GM12878 (cell line): ENCODE data around the gene BRINP2. TPM values are rescaled to one million over a fixed set of nuclear protein-coding genes. Genes with fewer than 3 reads are reported as not detected.

Source experiments
- ATAC-seq: fragments of 200-7000 bp; cut with Tn5 transposase; 3 replicates; pipeline ENCODE4 v1.9.1; 2020; ENCODE audit warnings: mild to moderate bottlenecking, moderate library complexity
- BruUV-seq: library from RNA; stranded (reverse); fragments of 400-500 nt; replicated peaks from 2 replicates; lab custom pipeline; 2021; lab: Mats Ljungman, UMichigan
- CTCF ChIA-PET: fragments of 300-600 bp; sonication (Branson Sonifier 250); formaldehyde crosslinking; extraction: SDS; loops from one replicate; lab custom pipeline; 2021; ENCODE audit warnings: inconsistent platforms; lab: Yijun Ruan, JAX
- POLR2A ChIA-PET: fragments of 350-600 bp; formaldehyde crosslinking; extraction: SDS; loops from one replicate; lab custom pipeline; 2021; ENCODE audit warnings: inconsistent platforms; lab: Charles Lee
- RAD21 ChIA-PET: fragments of 300-600 bp; sonication (Branson Sonifier 250); formaldehyde crosslinking; loops from one replicate; lab custom pipeline; 2023; ENCODE audit warnings: antibody characterized with exemption; ENCODE audit not compliant: unreplicated experiment; lab: Charles Lee
- SMC1A ChIA-PET: fragments of 300-600 bp; sonication (Branson Sonifier 250); formaldehyde crosslinking; loops from one replicate; lab custom pipeline; 2023; ENCODE audit not compliant: unreplicated experiment, uncharacterized antibody; lab: Charles Lee
- DNase-seq: peaks from one replicate; pipeline ENCODE4 v3.0.0-alpha.2; 2011; ENCODE audit warnings: low read depth, low spot score
- FAIRE-seq: peaks from 3 replicates; lab custom pipeline; 2011; peaks lifted over from hg19 to GRCh38; lab: Jason Lieb, UNC
- H2AFZ ChIP-seq: 2 replicates; pipeline ENCODE4 v1.6.0; 2011; ENCODE audit warnings: low read depth, low read length, control low read depth; ENCODE audit not compliant: control insufficient read depth
- H3K27ac ChIP-seq: 2 replicates; pipeline ENCODE4 v1.5.1; 2011; ENCODE audit warnings: control low read depth; ENCODE audit not compliant: control insufficient read depth, insufficient read depth
- H3K27me3 ChIP-seq, 2 experiments: replicated peaks in 1 of 2; 2 replicates each; pipeline versions ENCODE4 v1.6.0 to v1.6.1; 2011; ENCODE audit warnings: low read length in 1 of 2; ENCODE audit not compliant: control insufficient read depth in 2 of 2, insufficient read depth in 2 of 2
- H3K36me3 ChIP-seq, 2 experiments: 2 replicates each; pipeline ENCODE4 v1.5.1; 2011; ENCODE audit warnings: low read length in 1 of 2; ENCODE audit not compliant: control insufficient read depth in 2 of 2, insufficient read depth in 2 of 2
- H3K4me1 ChIP-seq: 2 replicates; pipeline ENCODE4 v1.6.1; 2011; ENCODE audit warnings: mild to moderate bottlenecking, low read length, moderate library complexity, mixed read lengths; ENCODE audit not compliant: control insufficient read depth, insufficient read depth
- H3K4me2 ChIP-seq: 2 replicates; pipeline ENCODE4 v1.6.0; 2011; ENCODE audit warnings: control low read depth; ENCODE audit not compliant: control insufficient read depth, insufficient read depth
- H3K4me3 ChIP-seq: fragments of 200-600 bp; sonication (generic); 2 replicates; pipeline ENCODE4 v1.5.1; 2016
- H3K79me2 ChIP-seq: 2 replicates; pipeline ENCODE4 v1.6.0; 2011; ENCODE audit warnings: low read length; ENCODE audit not compliant: control insufficient read depth, insufficient read depth
- H3K9ac ChIP-seq: 2 replicates; pipeline ENCODE4 v1.8.0; 2011; ENCODE audit warnings: low read length, control low read depth, mixed read lengths; ENCODE audit not compliant: control insufficient read depth, insufficient read depth
- H3K9me3 ChIP-seq: replicated peaks from 3 replicates; pipeline ENCODE4 v1.5.1; 2011; ENCODE audit warnings: mild to moderate bottlenecking, low read length; ENCODE audit not compliant: control insufficient read depth, insufficient read depth
- H4K20me1 ChIP-seq: 2 replicates; pipeline ENCODE4 v1.6.0; 2011; ENCODE audit not compliant: control insufficient read depth, insufficient read depth
- BHLHE40 ChIP-seq, 2 experiments: fragments of 450-650 bp in 1 of 2; IDR thresholded peaks; 2 replicates each; pipeline ENCODE4 v1.6.1; 2011 to 2017; ENCODE audit warnings: low read depth in 2 of 2, borderline replicate concordance in 1 of 2, improper control_type of control experiment in 1 of 2, low read length in 1 of 2, mild to moderate bottlenecking in 1 of 2
- BMI1 ChIP-seq: fragments of 450-650 bp; IDR thresholded peaks from 2 replicates; pipeline ENCODE4 v1.6.1; 2016; ENCODE audit warnings: mild to moderate bottlenecking, moderate library complexity, borderline replicate concordance
- EGR1 ChIP-seq, 2 experiments: IDR thresholded peaks; 1 replicate in 1 of 2; 2 replicates in 1 of 2; pipeline ENCODE4 v1.6.1; 2011 to 2012; ENCODE audit warnings: low read depth in 2 of 2, low read length in 2 of 2, borderline replicate concordance in 1 of 2, mild to moderate bottlenecking in 1 of 2, moderate library complexity in 1 of 2
- HDAC2 ChIP-seq: fragments of 200-600 bp; sonication (generic); IDR thresholded peaks from 2 replicates; pipeline ENCODE4 v1.6.1; 2017
- MEF2A ChIP-seq: IDR thresholded peaks from 2 replicates; pipeline ENCODE4 v1.6.1; 2011; ENCODE audit warnings: low read depth, mild to moderate bottlenecking, low read length, moderate library complexity; ENCODE audit not compliant: insufficient read depth
- NBN ChIP-seq: fragments of 450-650 bp; IDR thresholded peaks from 2 replicates; pipeline ENCODE4 v1.6.1; 2016
- POLR2A ChIP-seq: IDR thresholded peaks from 2 replicates; pipeline ENCODE4 v1.6.1; 2011; ENCODE audit warnings: low read depth, mild to moderate bottlenecking, low read length
- RAD51 ChIP-seq: fragments of 450-650 bp; IDR thresholded peaks from 2 replicates; pipeline ENCODE4 v1.6.1; 2016; ENCODE audit warnings: moderate library complexity, mild to moderate bottlenecking, inconsistent platforms
- RBBP5 ChIP-seq: fragments of 200-600 bp; sonication (generic); conservative IDR thresholded peaks from 2 replicates; pipeline ENCODE4 v1.6.1; 2016
- SIX5 ChIP-seq: IDR thresholded peaks from 2 replicates; pipeline ENCODE4 v1.6.1; 2011; ENCODE audit warnings: mild to moderate bottlenecking, low read depth, low read length, moderate library complexity; ENCODE audit not compliant: severe bottlenecking
- SMAD5 ChIP-seq: IDR thresholded peaks from 2 replicates; pipeline ENCODE4 v1.6.1; 2016; ENCODE audit warnings: antibody characterized with exemption, low read depth
- WRNIP1 ChIP-seq: IDR thresholded peaks from 2 replicates; pipeline ENCODE4 v1.6.1; 2011; ENCODE audit warnings: low read depth, low read length, improper control_type of control experiment, borderline replicate concordance
- YY1 ChIP-seq: IDR thresholded peaks from 2 replicates; pipeline ENCODE4 v1.6.1; 2011; ENCODE audit warnings: low read depth, mild to moderate bottlenecking, low read length
- WGBS: methylation state at CpG from one replicate; pipeline ENCODE4 v1.1.6; 2016; ENCODE audit warnings: low lambda C conversion rate; ENCODE audit not compliant: insufficient replicate concordance, insufficient coverage; ENCODE audit errors: missing lambda C conversion rate; 5-methylcytosine and 5-hydroxymethylcytosine counted together
- in situ Hi-C: fragments of 300-500 bp; cut with MboI; formaldehyde crosslinking; loops from 9 replicates; pipeline ENCODE4 v1.14.3; 2018; ENCODE audit warnings: mixed read lengths
- intact Hi-C: fragments of 100-400 bp; cut with micrococcal nuclease; formaldehyde crosslinking; loops from one replicate; pipeline ENCODE4 v1.14.2; 2022; ENCODE audit not compliant: unreplicated experiment
- polyA plus RNA-seq, 11 experiments: library from polyadenylated mRNA; depleted of rRNA in 4 of 11; unstranded in 6 of 11; stranded (reverse) in 5 of 11; fragments of >200 nt; fragmentation: Nextera tagmentation in 4 of 11; fragmentation: Illumina TruSeq in 1 of 11; extraction: Ambion mirVana in 4 of 11; extraction: Trizol in 1 of 11; gene quantifications; 1 replicate in 1 of 11; 2 replicates in 10 of 11; pipeline versions ENCODE4 v1.2.1 to v1.2.3, GENCODE V29; 2011 to 2016; ENCODE audit warnings: inconsistent platforms in 2 of 11, missing spikeins in 2 of 11, low read depth in 1 of 11
- total RNA-seq, 4 experiments: library from RNA; depleted of rRNA in 3 of 4; stranded (reverse); fragments of >200 nt in 3 of 4; fragmentation: Illumina TruSeq in 1 of 4; extraction: Trizol in 1 of 4; gene quantifications; 2 replicates each; pipeline versions ENCODE4 v1.2.1 to v1.2.3, GENCODE V29; 2013 to 2021
- TF ChIP-seq, protein P1 (sequence below): fragments of 450-650 bp; IDR thresholded peaks from 2 replicates; pipeline ENCODE4 v1.6.1; 2016; ENCODE audit warnings: mild to moderate bottlenecking
- TF ChIP-seq, protein P2 (sequence below): fragments of 450-650 bp; IDR thresholded peaks from 2 replicates; pipeline ENCODE4 v1.6.1; 2017; ENCODE audit warnings: borderline replicate concordance

The BRINP2 gene
- total and polyA plus RNA-seq, 10 of the 15 experiments (the other 5 are each of a cell fraction or from before 2014, with no cell fraction given) = 0.03 TPM; not detected in 9

DNA sequence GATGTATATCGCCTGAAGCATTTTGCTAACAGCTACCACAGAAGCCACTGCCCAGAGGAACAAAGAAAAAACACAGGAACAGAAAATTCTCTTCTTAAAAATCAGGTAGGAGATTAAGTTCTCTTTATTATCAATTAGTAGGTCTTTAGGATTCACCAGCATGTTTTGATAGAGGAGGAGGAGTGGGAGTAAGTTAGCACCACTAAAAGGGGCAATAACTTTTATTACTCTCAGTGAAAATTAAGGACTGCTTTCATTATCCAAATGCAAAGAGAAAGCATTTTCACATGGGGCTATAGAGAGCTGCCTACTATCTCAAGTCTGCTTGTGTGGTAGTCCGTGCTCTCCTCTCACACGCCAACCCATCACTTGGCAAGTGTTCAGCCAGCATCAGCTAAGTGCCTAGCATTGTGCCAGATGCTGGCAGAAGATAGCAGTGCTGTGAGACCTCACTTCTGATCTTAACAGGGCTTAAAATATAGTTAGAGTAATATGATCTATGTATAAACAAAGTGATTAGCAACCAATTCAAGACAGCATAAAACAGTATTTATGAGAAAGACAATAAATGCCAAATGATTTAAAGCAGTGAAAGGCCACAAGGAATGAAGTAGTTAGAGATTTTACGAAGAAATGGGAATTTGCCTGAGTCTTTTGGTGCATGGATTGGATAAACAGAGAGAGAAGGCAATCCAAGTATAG lies 46.0 kb upstream of the BRINP2 start:
- no peak for DNase-seq
- CTCF ChIA-PET = no interaction called here
- H3K9ac ChIP-seq = no peak overlapping the region
- no peak overlapping the region for H2AFZ ChIP-seq
- intact Hi-C loops (no loop called here), in situ Hi-C loops (no loop called here)
- no peak overlapping the region for H3K4me2 ChIP-seq
- H3K9me3 ChIP-seq = no peaks in the 10 kb centered on the region
- RAD21 ChIA-PET = no interaction called here
- no peaks in the 10 kb centered on the region for H3K4me1 ChIP-seq
- H3K27me3 ChIP-seq = no peaks in the 10 kb centered on the region
- no peaks in the 10 kb centered on the region for H3K79me2 ChIP-seq
- SMC1A ChIA-PET = no interaction called here
- H3K27ac ChIP-seq = no peak overlapping the region
- no peak for ATAC-seq
- BruUV-seq = no TSS peak
- no peaks in the 10 kb centered on the region for H4K20me1 ChIP-seq
- POLR2A ChIA-PET = no interaction called here
- no peak for FAIRE-seq
- 0% methylated on average over 4 of the region's 4 CpGs for WGBS
- TF ChIP-seq, protein P1, sequence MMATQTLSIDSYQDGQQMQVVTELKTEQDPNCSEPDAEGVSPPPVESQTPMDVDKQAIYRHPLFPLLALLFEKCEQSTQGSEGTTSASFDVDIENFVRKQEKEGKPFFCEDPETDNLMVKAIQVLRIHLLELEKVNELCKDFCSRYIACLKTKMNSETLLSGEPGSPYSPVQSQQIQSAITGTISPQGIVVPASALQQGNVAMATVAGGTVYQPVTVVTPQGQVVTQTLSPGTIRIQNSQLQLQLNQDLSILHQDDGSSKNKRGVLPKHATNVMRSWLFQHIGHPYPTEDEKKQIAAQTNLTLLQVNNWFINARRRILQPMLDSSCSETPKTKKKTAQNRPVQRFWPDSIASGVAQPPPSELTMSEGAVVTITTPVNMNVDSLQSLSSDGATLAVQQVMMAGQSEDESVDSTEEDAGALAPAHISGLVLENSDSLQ = no peak
- TF ChIP-seq EGR1 (IDR thresholded peaks at IDR 0.05; ENCODE audit: borderline replicate concordance in 1 of 2, low read depth in 2 of 2, low read length in 2 of 2) (no peak), NBN (no peak), SMAD5 (no peak), YY1 (no peak), WRNIP1 (no peak), HDAC2 (no peak), POLR2A (no peak), RAD51 (no peak), BHLHE40 (IDR thresholded peaks at IDR 0.05; ENCODE audit: borderline replicate concordance in 1 of 2, low read depth in 2 of 2, low read length in 1 of 2) (no peak), RBBP5 (no peak), MEF2A (no peak), SIX5 (no peak), BMI1 (no peak)
- TF ChIP-seq, protein P2, sequence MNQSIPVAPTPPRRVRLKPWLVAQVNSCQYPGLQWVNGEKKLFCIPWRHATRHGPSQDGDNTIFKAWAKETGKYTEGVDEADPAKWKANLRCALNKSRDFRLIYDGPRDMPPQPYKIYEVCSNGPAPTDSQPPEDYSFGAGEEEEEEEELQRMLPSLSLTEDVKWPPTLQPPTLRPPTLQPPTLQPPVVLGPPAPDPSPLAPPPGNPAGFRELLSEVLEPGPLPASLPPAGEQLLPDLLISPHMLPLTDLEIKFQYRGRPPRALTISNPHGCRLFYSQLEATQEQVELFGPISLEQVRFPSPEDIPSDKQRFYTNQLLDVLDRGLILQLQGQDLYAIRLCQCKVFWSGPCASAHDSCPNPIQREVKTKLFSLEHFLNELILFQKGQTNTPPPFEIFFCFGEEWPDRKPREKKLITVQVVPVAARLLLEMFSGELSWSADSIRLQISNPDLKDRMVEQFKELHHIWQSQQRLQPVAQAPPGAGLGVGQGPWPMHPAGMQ = no peak
- no peaks in the 10 kb centered on the region for H3K36me3 ChIP-seq
- H3K4me3 ChIP-seq = no peak overlapping the region
